Measurements from ENCODE around the gene ZNF552. TPM values are rescaled to one million over a fixed set of nuclear protein-coding genes. Genes with fewer than 3 reads are reported as not detected.

ZNF552 gene
- total and polyA plus RNA-seq, 2 of the 4 experiments (the other 2 are of a cell fraction), result 2.8 to 4.7 TPM

DNA sequence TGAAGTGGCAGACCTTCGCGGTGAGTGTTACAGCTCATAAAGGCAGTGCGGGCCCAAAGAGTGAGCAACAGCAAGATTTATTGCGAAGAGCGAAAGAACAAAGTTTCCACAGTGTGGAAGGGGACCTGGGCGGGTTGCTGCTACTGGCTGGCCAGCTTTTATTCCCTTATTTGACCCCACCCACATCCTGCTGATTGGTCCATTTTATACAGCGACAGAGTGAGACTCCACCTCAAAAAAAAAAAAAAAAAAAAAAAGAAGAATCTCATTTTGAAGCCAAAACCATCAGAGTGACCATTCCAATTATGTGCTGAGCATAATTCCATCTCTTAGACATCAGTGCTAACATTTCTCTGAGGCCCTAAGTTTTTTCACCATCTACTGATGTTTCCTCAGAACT, 1.9 kb upstream of the ZNF552 start:
- H2BK5ac ChIP-seq (ENCODE audit: low read depth, low read length, poor library complexity, severe bottlenecking), result no peak overlapping the region
- no peak overlapping the region for H2AFZ ChIP-seq (replicated peaks; ENCODE audit: low read length, poor library complexity)
- dilution Hi-C loops (cut with HindIII; ENCODE audit: low sequenced_read_pairs, unreplicated experiment), result no loop called here
- no peaks in the 10 kb centered on the region for H3K27me3 ChIP-seq (ENCODE audit: control insufficient read depth, insufficient read depth, low read length)
- H2BK15ac ChIP-seq (ENCODE audit: low read depth, low read length), result no peak overlapping the region
- no peak overlapping the region for H3K18ac ChIP-seq (ENCODE audit: low read depth, low read length)
- no peak overlapping the region for H3K27ac ChIP-seq (ENCODE audit: insufficient read depth, low read length)
- no peak overlapping the region for H2BK120ac ChIP-seq (ENCODE audit: low read depth, low read length)
- no peak overlapping the region for H4K5ac ChIP-seq (ENCODE audit: low read depth, low read length)
- no peak overlapping the region for H2AK9ac ChIP-seq (replicated peaks; ENCODE audit: low read depth, low read length, poor library complexity)
- whole genome bisulfite sequencing, 2 experiments (ENCODE audit: extremely low coverage in 2 of 2, insufficient read length in 1 of 2), result no CpG with 5 or more reads among the region's 7 CpGs
- no peak overlapping the region for H3K9ac ChIP-seq (ENCODE audit: low read depth, low read length)
- no peaks in the 10 kb centered on the region for H3K9me3 ChIP-seq (ENCODE audit: control insufficient read depth, insufficient read depth, low read length)
- H3K56ac ChIP-seq (ENCODE audit: extremely low read depth, insufficient read depth, low read length), result no peak overlapping the region
- no peak overlapping the region for H2AK5ac ChIP-seq (ENCODE audit: low read depth, low read length)
- H3K14ac ChIP-seq (replicated peaks; ENCODE audit: low read depth, low read length), result no peak overlapping the region
- no peak overlapping the region for H2BK20ac ChIP-seq (ENCODE audit: low read depth, low read length)
- peaks cover 4% of the 10 kb centered on the region for H3K9me1 ChIP-seq (ENCODE audit: insufficient read depth, low read length)
- H3K4me1 ChIP-seq (ENCODE audit: control insufficient read depth, insufficient read depth, low read length), result peaks cover 5% of the 10 kb centered on the region
- TF ChIP-seq, protein P1, sequence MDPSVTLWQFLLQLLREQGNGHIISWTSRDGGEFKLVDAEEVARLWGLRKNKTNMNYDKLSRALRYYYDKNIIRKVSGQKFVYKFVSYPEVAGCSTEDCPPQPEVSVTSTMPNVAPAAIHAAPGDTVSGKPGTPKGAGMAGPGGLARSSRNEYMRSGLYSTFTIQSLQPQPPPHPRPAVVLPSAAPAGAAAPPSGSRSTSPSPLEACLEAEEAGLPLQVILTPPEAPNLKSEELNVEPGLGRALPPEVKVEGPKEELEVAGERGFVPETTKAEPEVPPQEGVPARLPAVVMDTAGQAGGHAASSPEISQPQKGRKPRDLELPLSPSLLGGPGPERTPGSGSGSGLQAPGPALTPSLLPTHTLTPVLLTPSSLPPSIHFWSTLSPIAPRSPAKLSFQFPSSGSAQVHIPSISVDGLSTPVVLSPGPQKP (IDR thresholded peaks at IDR 0.05; ENCODE audit: borderline replicate concordance, low read depth, low read length), result no peak
- TF ChIP-seq NFE2L2 (IDR thresholded peaks at IDR 0.05; ENCODE audit: low read depth, low read length) (no peak), RAD21 (IDR thresholded peaks at IDR 0.05; ENCODE audit: low read length) (no peak), FOS (IDR thresholded peaks at IDR 0.05; ENCODE audit: low read depth, low read length) (no peak), RCOR1 (IDR thresholded peaks at IDR 0.05; ENCODE audit: insufficient replicate concordance, low read length) (no peak), MAFK (IDR thresholded peaks at IDR 0.05; ENCODE audit: low read depth, low read length) (no peak), CEBPB (IDR thresholded peaks at IDR 0.05; ENCODE audit: low read depth, low read length) (no peak), SMC3 (IDR thresholded peaks at IDR 0.05; ENCODE audit: low read depth, low read length) (no peak), CHD1 (IDR thresholded peaks at IDR 0.05; ENCODE audit: low read depth, low read length) (no peak), BHLHE40 (IDR thresholded peaks at IDR 0.05; ENCODE audit: low read depth, low read length) (no peak), RFX5 (IDR thresholded peaks at IDR 0.05; ENCODE audit: low read depth, low read length) (no peak), USF2 (IDR thresholded peaks at IDR 0.05; ENCODE audit: low read depth, low read length) (no peak), MAZ (IDR thresholded peaks at IDR 0.05; ENCODE audit: borderline replicate concordance, low read depth, low read length) (no peak), MXI1 (IDR thresholded peaks at IDR 0.05; ENCODE audit: borderline replicate concordance, low read depth, low read length) (no peak), POLR2A (IDR thresholded peaks at IDR 0.05; ENCODE audit: low read depth, low read length) (no peak)
- TF ChIP-seq, protein P2, sequence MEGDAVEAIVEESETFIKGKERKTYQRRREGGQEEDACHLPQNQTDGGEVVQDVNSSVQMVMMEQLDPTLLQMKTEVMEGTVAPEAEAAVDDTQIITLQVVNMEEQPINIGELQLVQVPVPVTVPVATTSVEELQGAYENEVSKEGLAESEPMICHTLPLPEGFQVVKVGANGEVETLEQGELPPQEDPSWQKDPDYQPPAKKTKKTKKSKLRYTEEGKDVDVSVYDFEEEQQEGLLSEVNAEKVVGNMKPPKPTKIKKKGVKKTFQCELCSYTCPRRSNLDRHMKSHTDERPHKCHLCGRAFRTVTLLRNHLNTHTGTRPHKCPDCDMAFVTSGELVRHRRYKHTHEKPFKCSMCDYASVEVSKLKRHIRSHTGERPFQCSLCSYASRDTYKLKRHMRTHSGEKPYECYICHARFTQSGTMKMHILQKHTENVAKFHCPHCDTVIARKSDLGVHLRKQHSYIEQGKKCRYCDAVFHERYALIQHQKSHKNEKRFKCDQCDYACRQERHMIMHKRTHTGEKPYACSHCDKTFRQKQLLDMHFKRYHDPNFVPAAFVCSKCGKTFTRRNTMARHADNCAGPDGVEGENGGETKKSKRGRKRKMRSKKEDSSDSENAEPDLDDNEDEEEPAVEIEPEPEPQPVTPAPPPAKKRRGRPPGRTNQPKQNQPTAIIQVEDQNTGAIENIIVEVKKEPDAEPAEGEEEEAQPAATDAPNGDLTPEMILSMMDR (conservative IDR thresholded peaks at IDR 0.05; ENCODE audit: low read depth, low read length), result no peak
- no peaks in the 10 kb centered on the region; the same call in 1 of the 2 replicates for H4K20me1 ChIP-seq (ENCODE audit: insufficient read depth, low read length)
- H3K4me2 ChIP-seq (ENCODE audit: low read depth, low read length), result no peak overlapping the region
- in situ Hi-C loops (cut with MboI; ENCODE audit: low sequenced_read_pairs), result no loop called here
- CTCF ChIA-PET, result no interaction called here
- H4K91ac ChIP-seq (ENCODE audit: insufficient read depth, low read depth, low read length), result no peak overlapping the region
- intact Hi-C loops (cut with micrococcal nuclease), result no loop called here
- H3K4ac ChIP-seq (ENCODE audit: low read depth, low read length), result no peak overlapping the region
- DNase-seq, result no peak
- no peak overlapping the region for H3K4me3 ChIP-seq (ENCODE audit: insufficient read depth, low read depth, low read length)
- H3K23ac ChIP-seq (ENCODE audit: low read depth, low read length), result no peak overlapping the region
- no peak for ATAC-seq (ENCODE audit: low read depth)
- H4K8ac ChIP-seq (ENCODE audit: low read depth in 2 of 2, low read length in 2 of 2), result no peak overlapping the region
- no TSS peak for BruUV-seq (replicated peaks)
- H3K36me3 ChIP-seq (ENCODE audit: control insufficient read depth, insufficient read depth, low read length), result peaks cover 6% of the 10 kb centered on the region; the same call in 1 of the 2 replicates
- POLR2A ChIA-PET (ENCODE audit: unreplicated experiment), result no interaction called here
- H3K79me1 ChIP-seq (ENCODE audit: low read depth in 1 of 2, low read length in 2 of 2), result peaks cover 12 to 65% of the 10 kb centered on the region in 2 experiments; a peak in 3 of 4 replicates

Measured in IMR-90 (cell line).